ENCODE data around the gene NEUROD6.

NEUROD6 gene

DNA sequence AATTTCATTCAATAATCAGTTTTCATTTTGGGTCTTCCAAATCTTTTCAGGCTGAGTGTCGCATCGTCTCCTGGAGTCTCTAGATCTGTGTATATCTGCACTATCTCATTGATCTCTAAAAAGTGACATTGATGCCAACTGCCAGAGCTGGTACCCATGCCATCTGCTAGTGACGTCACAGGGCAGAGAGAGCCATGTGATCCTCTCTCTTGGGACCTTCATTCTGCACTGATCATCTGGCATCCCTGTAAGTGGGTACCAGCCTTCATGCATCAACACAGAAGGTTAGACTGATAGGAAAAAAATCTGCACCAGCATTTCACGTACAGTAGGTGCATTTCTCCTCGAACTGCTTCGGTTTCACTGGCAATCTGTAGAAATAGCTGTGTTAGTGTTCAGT lies at the start of gene NEUROD6:
Gene NEUROD6 (minus strand): TSS at position 124 of the 400 bp plus-strand sequence. CDS start 1,458 bp downstream, outside the sequence.
- TF ChIP-seq POLR2A (IDR thresholded peaks at IDR 0.05; ENCODE audit: low read depth, low read length): no peak
- FAIRE-seq: no peak
- no peak for DNase-seq (ENCODE audit: insufficient read length, low spot score)

DNA sequence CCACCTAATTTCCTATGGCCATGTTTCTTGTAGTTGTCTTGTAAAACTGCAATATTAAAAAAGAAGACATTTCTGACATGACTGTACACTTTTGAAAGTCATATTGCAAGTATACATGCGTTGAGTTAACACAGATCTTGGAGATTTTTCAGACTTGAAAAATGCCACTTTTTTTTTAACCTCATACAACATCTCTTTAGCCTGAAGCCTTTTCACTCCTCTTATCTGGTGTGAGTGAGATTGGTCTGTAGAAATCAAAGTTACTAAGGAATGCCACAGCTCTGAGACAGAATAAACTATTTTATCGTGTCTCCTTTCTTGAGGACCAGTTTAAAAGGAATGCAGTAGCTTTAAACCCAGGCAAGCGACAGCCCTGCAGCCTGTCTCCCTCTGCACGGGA lies 43.9 kb upstream of the NEUROD6 start:
- DNase-seq (ENCODE audit: insufficient read length, low spot score) (no peak), FAIRE-seq (no peak)
- no peak for TF ChIP-seq POLR2A (IDR thresholded peaks at IDR 0.05; ENCODE audit: low read depth, low read length)

DNA sequence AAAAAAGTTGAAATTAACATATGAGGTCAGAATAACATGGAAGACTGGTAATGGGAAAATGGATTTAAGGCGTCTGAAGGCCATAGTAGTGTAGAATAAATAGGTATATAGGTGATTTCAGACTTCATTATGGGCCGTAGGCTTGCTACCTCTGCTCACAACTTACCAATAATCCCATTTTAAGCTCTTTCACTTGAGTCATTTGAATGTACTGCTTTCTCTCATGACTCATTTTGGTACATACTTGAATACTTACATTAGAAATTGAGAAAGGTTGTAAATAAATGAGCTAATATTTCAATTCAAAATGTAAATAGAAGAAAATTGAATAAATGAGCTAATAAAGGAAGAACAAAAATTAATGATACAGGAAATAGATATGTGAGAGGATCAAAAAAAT lies 42.2 kb upstream of the NEUROD6 start:
- DNase-seq (ENCODE audit: insufficient read length, low spot score): no peak
- no peak for FAIRE-seq
- no peak for TF ChIP-seq POLR2A (IDR thresholded peaks at IDR 0.05; ENCODE audit: low read depth, low read length)

- TF ChIP-seq POLR2A (IDR thresholded peaks at IDR 0.05; ENCODE audit: low read depth, low read length): no peak
- DNase-seq (ENCODE audit: insufficient read length, low spot score): peak; percentile 67
- FAIRE-seq: peak; percentile 65
Observed at GRCh38 chr7:31373337-31374289, 33.1 kb upstream of the NEUROD6 start.

DNA sequence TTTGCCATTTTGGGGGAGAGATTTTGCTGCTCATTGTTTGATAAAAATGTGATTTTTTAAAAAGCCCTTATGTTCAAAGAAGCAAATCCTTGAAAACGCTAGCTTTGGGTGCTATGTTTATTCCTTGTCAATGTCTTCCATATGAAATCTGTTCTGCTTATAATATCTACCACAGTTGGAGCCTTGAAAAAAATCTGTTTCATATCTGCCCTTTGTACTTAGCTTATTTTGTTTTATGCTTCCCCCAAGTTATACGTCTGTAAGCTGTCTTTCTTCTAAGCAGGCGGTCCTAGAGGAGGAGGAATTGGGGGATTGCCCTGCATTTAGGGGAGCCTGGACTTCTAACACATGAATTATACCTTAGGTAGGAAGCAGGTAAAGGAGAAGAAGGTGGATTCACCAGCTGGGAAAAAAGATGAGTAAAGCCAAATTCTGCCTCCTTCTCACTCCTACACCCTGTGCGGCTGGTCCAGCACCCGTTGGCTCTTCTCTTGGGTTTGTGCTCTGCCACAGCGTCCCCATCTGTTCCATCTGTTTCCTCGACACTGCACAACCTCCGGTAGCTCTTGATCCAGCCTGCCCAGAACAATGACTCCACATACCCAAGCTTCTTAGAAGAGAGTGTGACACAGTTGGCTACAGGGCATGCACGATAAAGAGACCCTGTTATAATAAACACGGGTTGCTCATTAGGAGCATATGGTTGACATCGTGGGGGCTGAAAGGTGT lies 31.9 kb upstream of the NEUROD6 start:
- no peak for TF ChIP-seq POLR2A (IDR thresholded peaks at IDR 0.05; ENCODE audit: low read depth, low read length)
- DNase-seq (ENCODE audit: insufficient read length, low spot score) (no peak), FAIRE-seq (no peak)

DNA sequence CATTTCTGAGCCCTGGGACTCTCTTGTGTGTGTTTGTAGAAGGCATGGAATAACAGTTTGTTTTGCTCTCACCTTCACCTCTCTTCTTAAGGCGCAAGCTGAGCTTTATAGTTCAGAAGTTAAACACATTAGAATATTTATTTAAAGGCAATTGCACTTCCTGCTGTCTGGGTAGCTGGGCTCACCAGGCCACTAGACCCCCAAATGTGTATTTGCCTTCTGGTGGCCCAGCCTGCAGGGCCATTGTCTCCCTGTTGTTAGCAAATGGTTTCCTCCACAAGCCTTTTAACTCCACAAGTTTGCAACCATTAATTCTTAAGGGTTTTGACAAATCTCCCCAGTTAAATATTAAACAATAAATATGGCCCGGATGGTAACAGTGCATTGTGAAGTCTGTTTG lies 31.1 kb upstream of the NEUROD6 start:
- DNase-seq (ENCODE audit: insufficient read length, low spot score) (no peak), FAIRE-seq (no peak)
- TF ChIP-seq POLR2A (IDR thresholded peaks at IDR 0.05; ENCODE audit: low read depth, low read length): no peak

DNA sequence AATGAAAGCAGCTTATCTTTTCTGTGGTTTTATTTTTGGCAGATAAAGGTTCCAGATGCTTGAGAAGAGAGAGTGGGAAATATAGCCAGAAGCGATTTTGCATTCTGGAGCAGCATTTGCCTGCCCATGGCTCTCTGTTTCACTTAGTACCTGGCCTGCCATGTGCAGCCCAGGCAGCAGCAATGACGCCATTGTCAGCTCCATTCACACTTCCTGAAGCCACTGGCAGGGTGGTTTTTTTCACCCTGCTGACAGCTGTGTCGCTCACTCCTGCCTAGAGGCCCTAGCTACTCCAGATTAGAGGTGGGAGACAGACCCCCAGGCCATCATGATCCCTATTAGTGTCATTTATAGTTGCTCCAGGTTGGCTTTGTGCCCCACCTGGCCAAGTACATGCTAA lies 30.1 kb upstream of the NEUROD6 start:
- DNase-seq (ENCODE audit: insufficient read length, low spot score) (no peak), FAIRE-seq (no peak)
- TF ChIP-seq POLR2A (IDR thresholded peaks at IDR 0.05; ENCODE audit: low read depth, low read length): no peak

DNA sequence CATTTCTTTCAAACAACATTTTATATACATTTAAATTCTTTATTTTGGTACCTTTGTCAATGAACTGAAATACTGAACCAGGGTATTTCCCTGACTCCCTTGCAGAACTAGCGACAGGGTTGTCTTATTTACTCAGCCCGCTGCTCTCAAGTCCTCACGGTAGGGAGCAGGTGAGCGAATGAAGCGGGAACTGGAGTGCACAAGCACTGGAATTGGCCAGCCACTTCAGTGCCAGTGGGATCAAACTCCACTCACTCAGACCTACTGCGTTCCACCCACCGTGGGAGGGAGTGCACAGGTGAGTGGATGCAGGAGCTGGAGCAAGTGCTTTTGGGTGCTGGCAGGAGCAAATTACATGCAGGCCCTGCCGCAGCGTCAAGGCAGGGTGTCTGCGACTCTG lies 28.1 kb upstream of the NEUROD6 start:
- no peak for FAIRE-seq
- TF ChIP-seq POLR2A (IDR thresholded peaks at IDR 0.05; ENCODE audit: low read depth, low read length): no peak

GRCh38 chr7:31363496-31363895 lies 23.0 kb upstream of the NEUROD6 start:
- TF ChIP-seq POLR2A (IDR thresholded peaks at IDR 0.05; ENCODE audit: low read depth, low read length): no peak
- no peak for DNase-seq (ENCODE audit: insufficient read length, low spot score)
- FAIRE-seq: no peak

More for the DNA sequence above, 28.1 kb upstream of the NEUROD6 start:
- DNase-seq (ENCODE audit: insufficient read length, low spot score): no peak

DNA sequence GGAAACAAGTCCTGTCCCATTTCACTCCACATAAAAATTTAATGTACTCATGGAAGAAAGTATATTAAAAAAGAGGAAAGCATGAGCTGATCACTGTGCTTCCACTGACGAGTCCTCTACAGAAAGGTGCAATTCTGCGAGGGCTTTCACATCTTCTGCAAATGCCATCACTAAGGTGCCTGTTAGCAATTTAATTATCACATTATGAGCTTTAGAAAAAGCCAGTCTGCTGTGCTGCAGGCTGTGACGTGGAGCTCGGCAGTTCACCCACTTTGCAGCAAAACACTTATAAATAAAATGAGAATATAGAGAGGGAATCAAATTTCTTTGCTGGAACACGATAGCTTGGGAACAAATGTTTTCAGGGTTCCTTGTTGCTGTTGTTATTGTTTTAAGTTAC lies 22.5 kb upstream of the NEUROD6 start:
- DNase-seq (ENCODE audit: insufficient read length, low spot score) (no peak), FAIRE-seq (no peak)
- no peak for TF ChIP-seq POLR2A (IDR thresholded peaks at IDR 0.05; ENCODE audit: low read depth, low read length)

- TF ChIP-seq POLR2A (IDR thresholded peaks at IDR 0.05; ENCODE audit: low read depth, low read length): no peak
- DNase-seq (ENCODE audit: insufficient read length, low spot score) (no peak), FAIRE-seq (no peak)
Observed at GRCh38 chr7:31362401-31362800, 21.9 kb upstream of the NEUROD6 start.

- FAIRE-seq (no peak), DNase-seq (ENCODE audit: insufficient read length, low spot score) (no peak)
- TF ChIP-seq POLR2A (IDR thresholded peaks at IDR 0.05; ENCODE audit: low read depth, low read length): no peak
Observed at GRCh38 chr7:31358467-31358866, 17.9 kb upstream of the NEUROD6 start.

DNA sequence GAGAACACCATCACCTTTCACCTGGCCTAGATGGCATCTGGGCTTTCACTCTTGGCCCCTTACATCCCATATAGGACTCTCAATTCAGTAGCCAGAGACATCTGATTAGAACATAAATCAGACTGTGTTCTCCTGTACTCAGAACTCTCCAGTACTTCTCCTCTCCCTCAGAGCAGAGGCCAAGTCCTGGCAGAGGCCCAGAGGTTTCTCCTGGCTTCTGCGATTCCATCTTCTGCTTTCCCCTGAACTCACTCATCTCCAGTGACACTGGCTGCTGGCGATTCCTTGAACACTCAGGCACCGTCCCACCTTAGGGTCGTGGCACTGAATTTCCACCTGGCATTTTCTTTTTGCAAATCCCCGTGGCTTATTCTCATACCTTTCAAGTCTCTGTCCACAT lies 4.9 kb upstream of the NEUROD6 start:
- DNase-seq (ENCODE audit: insufficient read length, low spot score) (no peak), FAIRE-seq (no peak)
- no peak for TF ChIP-seq POLR2A (IDR thresholded peaks at IDR 0.05; ENCODE audit: low read depth, low read length)

GRCh38 chr7:31343516-31344305 lies 3.2 kb upstream of the NEUROD6 start:
- TF ChIP-seq POLR2A (IDR thresholded peaks at IDR 0.05; ENCODE audit: low read depth, low read length): no peak
- no peak for FAIRE-seq

More at GRCh38 chr7:31343516-31344305, 3.2 kb upstream of the NEUROD6 start:
- DNase-seq (ENCODE audit: insufficient read length, low spot score): no peak
